A673 (cell line): ENCODE data around the gene EDIL3. TPM values are rescaled to one million over a fixed set of nuclear protein-coding genes. Genes with fewer than 3 reads are reported as not detected.

Experiments
- BruUV-seq: library from RNA; stranded (reverse); fragments of 400-500 nt; replicated peaks from 2 replicates; lab custom pipeline; 2021; lab: Mats Ljungman, UMichigan
- CTCF ChIA-PET: fragments of 300-600 bp; sonication (Branson Sonifier 250); formaldehyde crosslinking; loops from one replicate; lab custom pipeline; 2022; ENCODE audit warnings: antibody characterized with exemption; lab: Charles Lee
- POLR2A ChIA-PET: fragments of 300-600 bp; sonication (Branson Sonifier 250); formaldehyde crosslinking; loops from one replicate; lab custom pipeline; 2022; ENCODE audit warnings: antibody characterized with exemption; ENCODE audit not compliant: low non-redundant PET; lab: Charles Lee
- DNase-seq: peaks from one replicate; pipeline ENCODE4 v3.0.0-alpha.2; 2015; ENCODE audit warnings: low spot score
- H3K27ac ChIP-seq: fragments of 200-600 bp; sonication (generic); 2 replicates; pipeline ENCODE4 v1.5.1; 2016; ENCODE audit warnings: mixed run types, low read depth, mild to moderate bottlenecking, mixed read lengths, antibody characterized with exemption, low read length; ENCODE audit not compliant: poor library complexity, severe bottlenecking
- H3K27me3 ChIP-seq: fragments of 200-600 bp; sonication (generic); replicated peaks from 2 replicates; pipeline ENCODE4 v1.6.1; 2017; ENCODE audit warnings: mixed run types, low read depth, mild to moderate bottlenecking, mixed read lengths, antibody characterized with exemption, low read length; ENCODE audit not compliant: insufficient read depth, poor library complexity
- H3K36me3 ChIP-seq: fragments of 200-600 bp; sonication (generic); 2 replicates; pipeline ENCODE4 v1.6.1; 2016; ENCODE audit warnings: mixed run types, mild to moderate bottlenecking, mixed read lengths, antibody characterized with exemption, low read length; ENCODE audit not compliant: insufficient read depth, poor library complexity, severe bottlenecking
- H3K4me1 ChIP-seq: fragments of 200-600 bp; sonication (generic); 2 replicates; pipeline ENCODE4 v1.6.1; 2017; ENCODE audit warnings: mixed run types, mild to moderate bottlenecking, mixed read lengths, antibody characterized with exemption, low read length; ENCODE audit not compliant: insufficient read depth, poor library complexity, severe bottlenecking
- H3K4me3 ChIP-seq: fragments of 200-600 bp; sonication (generic); 2 replicates; pipeline ENCODE4 v1.5.1; 2016; ENCODE audit warnings: low read depth, mixed run types, mild to moderate bottlenecking, mixed read lengths, low read length; ENCODE audit not compliant: poor library complexity, severe bottlenecking
- H3K9me3 ChIP-seq: fragments of 200-600 bp; sonication (generic); 2 replicates; pipeline ENCODE4 v1.6.1; 2016; ENCODE audit warnings: mixed run types, low read depth, mild to moderate bottlenecking, mixed read lengths, antibody characterized with exemption, low read length; ENCODE audit not compliant: poor library complexity, severe bottlenecking
- CTCF ChIP-seq: fragments of 300-800, 200-600 bp; sonication (generic); conservative IDR thresholded peaks from 2 replicates; pipeline ENCODE4 v1.5.1; 2017; ENCODE audit warnings: low read depth, mild to moderate bottlenecking, antibody characterized with exemption, low read length, moderate library complexity, mixed read lengths
- EZH2 ChIP-seq: fragments of 200-600 bp; sonication (generic); IDR thresholded peaks from 2 replicates; pipeline ENCODE4 v1.6.1; 2017; ENCODE audit warnings: borderline replicate concordance, low read depth, mild to moderate bottlenecking, mixed read lengths, antibody characterized with exemption, low read length; ENCODE audit not compliant: poor library complexity, severe bottlenecking
- intact Hi-C: fragments of 100-400 bp; cut with micrococcal nuclease; formaldehyde crosslinking; loops from one replicate; pipeline ENCODE4 v1.10.0; 2022; ENCODE audit not compliant: unreplicated experiment
- total RNA-seq: library from RNA; stranded (reverse); gene quantifications from 2 replicates; pipeline ENCODE4 v1.2.3, GENCODE V29; 2021

The EDIL3 gene
- total RNA-seq, 1 experiment from 2014 or later: 4.6 TPM

- peaks cover 8% of the 10 kb centered on the region for H3K4me1 ChIP-seq
- no peaks in the 10 kb centered on the region for H3K27me3 ChIP-seq
- BruUV-seq: no TSS peak
- no peak overlapping the region for H3K4me3 ChIP-seq
- TF ChIP-seq CTCF: no peak
- no peak for TF ChIP-seq EZH2
- no peaks in the 10 kb centered on the region for H3K36me3 ChIP-seq
- CTCF ChIA-PET: no interaction called here
- intact Hi-C loops: no loop called here
- H3K9me3 ChIP-seq: no peaks in the 10 kb centered on the region
- POLR2A ChIA-PET: interaction anchor here (0.6 kb wide), 1 partner anchor 27 kb away, joined by 3 read pairs; no protein-coding TSS in a partner anchor
- H3K27ac ChIP-seq: no peak overlapping the region
- DNase-seq: no peak
These were observed 12.7 kb upstream of the EDIL3 start for GRCh38 chr5:84397385-84397784.

- Histone ChIP-seq H3K9me3 (no peaks in the 10 kb centered on the region), H3K4me1 (peaks cover 8% of the 10 kb centered on the region), H3K27ac (no peak overlapping the region), H3K27me3 (no peaks in the 10 kb centered on the region), H3K36me3 (no peaks in the 10 kb centered on the region), H3K4me3 (no peak overlapping the region)
- CTCF ChIA-PET: no interaction called here
- DNase-seq: peak; percentile 3
- intact Hi-C loops: no loop called here
- POLR2A ChIA-PET: no interaction called here
- TF ChIP-seq CTCF (no peak), EZH2 (no peak)
- no TSS peak for BruUV-seq
These were observed 9.3 kb upstream of the EDIL3 start for GRCh38 chr5:84393969-84394368.

- intact Hi-C loops: no loop called here
- Histone ChIP-seq H3K36me3 (no peaks in the 10 kb centered on the region), H3K4me3 (no peak overlapping the region), H3K27me3 (no peaks in the 10 kb centered on the region), H3K27ac (no peak overlapping the region), H3K9me3 (no peaks in the 10 kb centered on the region), H3K4me1 (peaks cover 8% of the 10 kb centered on the region)
- ChIA-PET POLR2A (no interaction called here), CTCF (no interaction called here)
- BruUV-seq: no TSS peak
- TF ChIP-seq CTCF (no peak), EZH2 (no peak)
- DNase-seq: no peak
These were observed 8.2 kb upstream of the EDIL3 start for GRCh38 chr5:84392836-84393235.
